SU-DHL-6 (cell line): ENCODE data around the gene COL24A1.

ENCODE experiments used
- CTCF ChIP-seq: fragments of 200-600 bp; sonication (generic); IDR thresholded peaks from one replicate; pipeline ENCODE4 v1.5.1; 2017; ENCODE audit warnings: antibody characterized with exemption, mild to moderate bottlenecking, low read length, moderate library complexity; ENCODE audit not compliant: insufficient read depth, poor library complexity, severe bottlenecking
- EZH2phosphoT487 ChIP-seq: fragments of 200-600 bp; sonication (generic), shearing (Covaris generic); conservative IDR thresholded peaks from 2 replicates; pipeline ENCODE4 v1.6.1; 2018; ENCODE audit warnings: mild to moderate bottlenecking, antibody characterized with exemption, low read length, moderate library complexity, mixed read lengths

GRCh38 chr1:86068271-86068721 is 88.3 kb downstream of the COL24A1 start:
- TF ChIP-seq CTCF, result no peak
- TF ChIP-seq EZH2phosphoT487, result no peak
